T-cell (primary cell): ENCODE data around the gene RASA2. TPM values are rescaled to one million over a fixed set of nuclear protein-coding genes. Genes with fewer than 3 reads are reported as not detected.
A peak's percentile ranks its signal among the peaks of the same experiment; 100 is the strongest.

Experiments
- ATAC-seq, 4 experiments: fragments of 200-7000 bp in 3 of 4; fragments of 150-1000 bp in 1 of 4; cut with Tn5 transposase; replicated peaks in 1 of 4; 1 replicate in 3 of 4; 2 replicates in 1 of 4; pipeline ENCODE4 v1.10.0; 2021; ENCODE audit warnings: moderate library complexity in 3 of 4, mild to moderate bottlenecking in 2 of 4, moderate number of reproducible peaks in 1 of 4
- CTCF ChIA-PET, 2 donors: fragments of 300-600 bp; sonication (Branson Sonifier 250); formaldehyde crosslinking; loops; one replicate each; lab custom pipeline; 2022; ENCODE audit warnings: antibody characterized with exemption in 2 of 2; lab: Charles Lee
- POLR2A ChIA-PET, 2 donors: fragments of 300-600 bp; sonication (Branson Sonifier 250); formaldehyde crosslinking; loops; one replicate each; lab custom pipeline; 2022; ENCODE audit warnings: antibody characterized with exemption in 2 of 2; lab: Charles Lee
- DNase-seq, 35 experiments: peaks; one replicate each; pipeline versions ENCODE4 v3.0.0 to v3.0.0-alpha.2; 2013 to 2023
- H3K27ac ChIP-seq: one replicate; pipeline ENCODE4 v1.5.1; 2013; ENCODE audit warnings: low read length
- H3K27me3 ChIP-seq, 2 experiments: replicated peaks in 1 of 2; 1 replicate in 1 of 2; 2 replicates in 1 of 2; pipeline versions ENCODE4 v1.6.1 to v1.7.0; 2013; ENCODE audit warnings: low read length in 1 of 2, mixed read lengths in 1 of 2; ENCODE audit not compliant: control insufficient read depth in 2 of 2, insufficient read depth in 2 of 2; ENCODE audit errors: extremely low read depth in 1 of 2
- H3K36me3 ChIP-seq, 2 donors: 1 replicate in 1 of 2; 2 replicates in 1 of 2; pipeline versions ENCODE4 v1.6.1 to v1.7.0; 2013; ENCODE audit warnings: low read length in 1 of 2; ENCODE audit not compliant: control insufficient read depth in 2 of 2, insufficient read depth in 1 of 2; ENCODE audit errors: extremely low read depth in 1 of 2
- H3K4me1 ChIP-seq, 2 experiments: 1 replicate in 1 of 2; 2 replicates in 1 of 2; pipeline versions ENCODE4 v1.6.1 to v1.7.0; 2013; ENCODE audit warnings: low read length in 2 of 2, mixed read lengths in 1 of 2; ENCODE audit not compliant: insufficient read depth in 2 of 2, control insufficient read depth in 1 of 2; ENCODE audit errors: extremely low read depth in 1 of 2
- H3K4me3 ChIP-seq, 2 donors: 1 replicate in 1 of 2; 2 replicates in 1 of 2; pipeline versions ENCODE4 v1.5.1 to v1.7.0; 2013; ENCODE audit warnings: mild to moderate bottlenecking in 2 of 2, low read length in 1 of 2, moderate library complexity in 1 of 2; ENCODE audit not compliant: control insufficient read depth in 1 of 2; ENCODE audit errors: extremely low read depth in 1 of 2
- H3K9me3 ChIP-seq: 2 replicates; pipeline ENCODE4 v1.7.0; 2013
- H3K27ac Mint-ChIP-seq, 2 donors: one replicate each; pipeline ENCODE4 v1.8.0; 2020 to 2021; ENCODE audit warnings: mild to moderate bottlenecking in 2 of 2, mixed read lengths in 2 of 2
- H3K27me3 Mint-ChIP-seq, 2 donors: one replicate each; pipeline ENCODE4 v1.8.0; 2021 to 2022; ENCODE audit warnings: mixed read lengths in 2 of 2
- H3K36me3 Mint-ChIP-seq: one replicate; pipeline ENCODE4 v1.8.0; 2021; ENCODE audit warnings: mixed read lengths
- H3K4me1 Mint-ChIP-seq, 3 donors: one replicate each; pipeline ENCODE4 v1.8.0; 2020 to 2022; ENCODE audit warnings: mixed read lengths in 3 of 3, mild to moderate bottlenecking in 1 of 3
- H3K4me3 Mint-ChIP-seq, 3 donors: one replicate each; pipeline ENCODE4 v1.8.0; 2020 to 2022; ENCODE audit warnings: mild to moderate bottlenecking in 3 of 3, mixed read lengths in 3 of 3, moderate library complexity in 3 of 3
- H3K9me3 Mint-ChIP-seq, 3 donors: one replicate each; pipeline ENCODE4 v1.8.0; 2020 to 2022; ENCODE audit warnings: mixed read lengths in 3 of 3
- WGBS: methylation state at CpG from one replicate; pipeline ENCODE4 v1.1.5; 2013; ENCODE audit warnings: missing lambda C conversion rate; ENCODE audit not compliant: insufficient coverage; 5-methylcytosine and 5-hydroxymethylcytosine counted together
- total RNA-seq, 35 experiments: library from RNA in 6 of 35; stranded (reverse) in 6 of 35; fragments of 120-200 nt in 1 of 35; gene quantifications; one replicate each; pipeline versions ENCODE4 v1.2.1 to v1.2.4 and lab custom pipeline; 2013 to 2026

Gene RASA2
- total RNA-seq, 5 donors from 2014 or later (not counting 1 experiment from before 2014, with no cell fraction given): 52.7 to 80.0 (median 62.6) TPM

DNA sequence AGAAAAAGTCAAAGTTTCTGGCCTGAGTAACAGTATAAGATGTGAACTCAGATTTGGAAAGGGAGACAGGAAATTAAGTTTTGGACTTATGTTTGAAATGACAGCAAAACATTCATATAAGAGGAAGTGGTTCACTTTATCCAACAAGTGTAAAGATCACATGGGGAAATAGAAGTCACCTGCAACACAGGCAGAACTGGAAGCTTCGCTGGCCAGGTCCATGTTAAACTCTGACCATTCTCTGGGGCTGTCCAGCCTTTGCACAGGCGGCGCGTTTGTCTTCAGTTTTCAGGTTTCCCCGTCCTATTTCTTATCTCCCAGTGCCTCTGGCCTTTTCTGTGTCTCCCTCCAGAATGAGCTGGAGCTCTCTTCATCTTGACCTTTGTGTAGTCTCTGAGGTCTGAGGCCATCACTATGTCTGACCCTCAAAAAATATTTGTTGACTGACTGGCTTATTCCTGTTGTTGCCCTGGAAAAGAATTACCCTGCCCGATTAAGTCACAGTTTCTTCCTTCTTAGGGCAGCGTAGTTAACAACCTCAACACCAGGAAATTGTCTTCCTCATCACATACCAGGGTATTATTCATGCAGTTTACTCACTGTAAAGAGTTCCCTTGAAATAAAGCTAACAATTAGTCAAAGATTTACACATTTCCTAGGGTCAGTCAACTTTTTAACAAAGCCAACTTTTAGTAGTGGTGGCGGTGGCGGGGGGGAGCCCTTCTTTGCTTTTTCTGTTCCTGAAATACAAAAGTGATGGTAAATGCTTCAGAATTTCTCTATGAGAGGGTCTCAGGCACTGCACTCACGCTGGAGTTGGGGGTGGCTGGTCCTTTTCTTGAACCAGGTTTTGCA lies 959 bp upstream of the RASA2 start:
- Mint-ChIP-seq H3K27me3 (no peaks in the 10 kb centered on the region), H3K4me3 (peak overlapping the region; percentile 78 to 86 (median 80)), H3K4me1 (peaks cover 49 to 59% (median 58%) of the 10 kb centered on the region in 3 donors), H3K27ac (peak overlapping the region; percentile 92 to 96), H3K36me3 (peaks cover 2% of the 10 kb centered on the region), H3K9me3 (no peaks in the 10 kb centered on the region)
- H3K27me3 ChIP-seq: no peaks in the 10 kb centered on the region
- DNase-seq: peak in 4 of 35 experiments; percentile 7 to 49 (median 18)
- peak overlapping the region; percentile 49 to 64 for H3K4me3 ChIP-seq
- peaks cover 0 to 3% of the 10 kb centered on the region in 2 donors for H3K36me3 ChIP-seq
- peaks cover 30 to 38% of the 10 kb centered on the region in 2 experiments for H3K4me1 ChIP-seq
- ATAC-seq: no peak
- POLR2A ChIA-PET: interaction anchor here (0.6 to 1.6 kb wide), 5 partner anchors 12 to 73 kb away, joined by 3 to 4 read pairs (median 3); no protein-coding TSS in a partner anchor
- CTCF ChIA-PET: interaction anchor here (0.5 to 2.8 kb wide), 5 partner anchors 25 to 180 kb away, joined by 3 to 11 read pairs (median 4); no protein-coding TSS in a partner anchor
- H3K9me3 ChIP-seq: no peaks in the 10 kb centered on the region
- WGBS: 41% methylated on average over 4 of the region's 10 CpGs
- H3K27ac ChIP-seq: peak overlapping the region; percentile 70

DNA sequence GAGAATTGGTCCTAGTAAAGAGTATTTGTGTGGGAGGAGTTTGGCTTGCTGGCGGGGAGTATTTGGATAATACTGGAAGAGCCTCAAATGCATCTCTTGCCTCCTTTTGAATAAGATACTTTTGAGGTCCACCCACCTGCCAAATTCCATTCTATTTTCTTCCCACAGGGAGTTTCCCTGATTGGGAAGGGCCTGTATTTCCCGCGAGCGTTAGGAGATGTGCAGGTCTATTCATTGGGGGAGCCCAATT lies 406 bp upstream of the RASA2 start:
- WGBS: 8% methylated on average over 3 of the region's 4 CpGs
- Mint-ChIP-seq H3K4me1 (peaks cover 54 to 65% (median 64%) of the 10 kb centered on the region in 3 donors), H3K36me3 (peaks cover 2% of the 10 kb centered on the region), H3K9me3 (no peaks in the 10 kb centered on the region), H3K27ac (peak overlapping the region; percentile 92 to 96), H3K27me3 (no peaks in the 10 kb centered on the region), H3K4me3 (peak overlapping the region; percentile 78 to 86 (median 80))
- Histone ChIP-seq H3K4me3 (peak overlapping the region; percentile 49 to 64), H3K4me1 (peaks cover 33 to 44% of the 10 kb centered on the region in 2 experiments), H3K9me3 (no peaks in the 10 kb centered on the region), H3K27ac (peak overlapping the region; percentile 70), H3K27me3 (no peaks in the 10 kb centered on the region), H3K36me3 (peaks cover 0 to 3% of the 10 kb centered on the region in 2 donors)
- no peak for ATAC-seq
- DNase-seq: peak in 1 of 35 experiments; percentile 23
- CTCF ChIA-PET: interaction anchor here (0.5 to 2.8 kb wide), 5 partner anchors 26 to 181 kb away, joined by 3 to 11 read pairs (median 4); no protein-coding TSS in a partner anchor
- POLR2A ChIA-PET: interaction anchor here (1.1 to 1.6 kb wide), 3 partner anchors 12 to 30 kb away, joined by 3 to 4 read pairs (median 3); no protein-coding TSS in a partner anchor

DNA sequence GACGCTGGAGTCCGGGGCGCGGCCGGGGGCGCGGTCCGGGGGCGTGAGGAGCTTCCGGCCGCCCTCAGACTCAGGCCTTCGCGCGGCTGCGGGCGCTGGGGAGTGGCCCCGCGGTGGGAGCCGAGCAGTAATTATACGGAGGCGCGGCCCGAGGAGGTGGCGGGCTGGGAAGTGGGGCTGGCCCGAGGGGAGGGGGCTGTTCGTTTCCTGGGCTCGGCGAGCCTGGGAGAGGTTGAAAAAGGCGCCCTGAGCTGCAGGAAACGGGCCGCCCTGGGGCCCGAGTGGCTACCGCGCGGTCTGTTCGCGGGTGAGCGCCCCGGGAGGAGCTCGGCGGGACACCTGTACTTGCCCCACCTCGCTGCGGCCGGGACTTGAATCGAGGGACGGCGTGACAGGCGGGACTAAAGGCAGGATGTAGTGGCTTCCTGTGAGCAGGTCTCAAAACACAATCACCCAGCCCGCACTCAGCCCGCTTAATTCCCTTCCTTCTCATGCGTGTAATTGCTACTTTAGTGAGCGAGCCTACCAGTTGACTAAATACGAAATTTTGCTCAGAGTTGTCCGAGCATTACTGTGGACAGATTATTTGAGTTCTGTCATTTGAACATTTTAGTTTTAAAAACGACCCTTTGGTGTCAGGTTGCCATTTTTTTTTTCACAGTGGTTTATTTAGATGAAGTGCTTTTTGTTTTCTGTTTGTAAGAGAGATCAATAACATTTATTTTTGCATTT lies 860 bp downstream of the RASA2 start:
- no peaks in the 10 kb centered on the region for H3K27me3 Mint-ChIP-seq
- Histone ChIP-seq H3K27me3 (no peaks in the 10 kb centered on the region), H3K4me3 (peak overlapping the region; percentile 84), H3K4me1 (peaks cover 33 to 52% of the 10 kb centered on the region in 2 experiments), H3K9me3 (no peaks in the 10 kb centered on the region), H3K27ac (peak overlapping the region; percentile 88), H3K36me3 (peaks cover 0 to 3% of the 10 kb centered on the region in 2 donors)
- H3K9me3 Mint-ChIP-seq: no peaks in the 10 kb centered on the region
- peaks cover 2% of the 10 kb centered on the region for H3K36me3 Mint-ChIP-seq
- peak overlapping the region; percentile 80 to 92 (median 87) for H3K4me3 Mint-ChIP-seq
- WGBS: under 1% methylated on average over 44 of the region's 55 CpGs
- ATAC-seq (peak; percentile 69 to 75 (median 74)), DNase-seq (peak; percentile 75 to 91 (median 85))
- peak overlapping the region; percentile 97 for H3K27ac Mint-ChIP-seq
- POLR2A ChIA-PET: interaction anchor here (0.5 to 2.6 kb wide), 8 partner anchors 10 to 390 kb away, joined by 3 to 25 read pairs (median 4); no protein-coding TSS in a partner anchor
- CTCF ChIA-PET: interaction anchor here (0.5 to 2.8 kb wide), 13 partner anchors 11 to 637 kb away, joined by 3 to 20 read pairs (median 3); no protein-coding TSS in a partner anchor
- H3K4me1 Mint-ChIP-seq: peaks cover 67 to 78% (median 76%) of the 10 kb centered on the region in 3 donors

DNA sequence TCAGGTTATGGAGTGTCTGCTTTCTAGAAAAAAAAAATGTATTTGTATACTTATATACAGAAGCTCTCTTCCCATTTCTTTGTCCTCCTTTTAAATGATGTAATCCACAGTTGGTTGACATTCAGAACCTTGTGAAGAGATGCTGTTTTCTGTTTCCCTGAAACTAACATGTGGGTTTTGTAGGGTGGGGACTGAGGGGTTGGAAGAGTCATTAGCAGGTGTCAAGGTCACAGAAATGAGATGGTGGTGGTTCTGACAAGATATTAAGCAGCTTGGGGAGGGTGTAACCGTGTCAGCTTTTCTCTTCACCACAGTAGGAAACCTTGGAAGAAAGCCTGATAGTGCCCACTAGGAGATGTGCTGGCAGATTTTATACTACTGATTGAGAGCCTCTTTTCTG lies 2.4 kb downstream of the RASA2 start:
- POLR2A ChIA-PET: interaction anchor here (0.5 to 2.6 kb wide), 5 partner anchors 9 to 72 kb away, joined by 3 to 25 read pairs (median 3); no protein-coding TSS in a partner anchor
- WGBS: no CpG with 5 or more reads among the region's 1 CpG
- Mint-ChIP-seq H3K36me3 (peaks cover 2% of the 10 kb centered on the region), H3K4me1 (peaks cover 82 to 88% (median 87%) of the 10 kb centered on the region in 3 donors), H3K4me3 (peak overlapping the region; percentile 53 to 87 (median 80)), H3K27ac (peak overlapping the region; percentile 84 to 93), H3K27me3 (no peaks in the 10 kb centered on the region), H3K9me3 (no peaks in the 10 kb centered on the region)
- Histone ChIP-seq H3K27ac (peak overlapping the region; percentile 88), H3K27me3 (no peaks in the 10 kb centered on the region), H3K4me3 (peak overlapping the region in 1 of 2 donors; percentile 18), H3K4me1 (peaks cover 34 to 62% of the 10 kb centered on the region in 2 experiments), H3K9me3 (no peaks in the 10 kb centered on the region), H3K36me3 (peaks cover 0 to 3% of the 10 kb centered on the region in 2 donors)
- ATAC-seq (no peak), DNase-seq (peak in 2 of 35 experiments; percentile 20 to 47)
- CTCF ChIA-PET: interaction anchor here in 1 of 2 donors (0.6 to 2.4 kb wide), 5 partner anchors 9 to 88 kb away, joined by 3 to 20 read pairs (median 4); no protein-coding TSS in a partner anchor

DNA sequence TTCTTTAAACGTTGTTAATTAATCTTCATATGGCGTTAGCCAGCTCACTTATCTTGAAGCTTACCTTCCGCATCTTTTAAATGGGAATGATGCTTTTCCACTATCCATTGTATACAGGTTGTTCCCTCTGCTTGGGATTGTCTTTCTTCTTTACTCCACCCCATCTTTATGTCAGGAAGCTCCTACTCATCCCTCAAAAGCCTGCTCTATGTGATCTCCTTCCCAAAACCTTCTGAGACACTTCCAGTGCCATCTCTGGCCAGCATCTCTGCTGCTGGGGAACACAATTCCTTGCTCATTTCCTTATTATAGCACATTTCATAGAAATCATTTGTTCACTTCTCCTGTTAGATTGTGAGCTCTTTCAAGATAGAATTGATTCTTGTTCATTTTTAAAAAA lies 4.3 kb downstream of the RASA2 start:
- peak overlapping the region; percentile 37 for H3K27ac ChIP-seq
- Mint-ChIP-seq H3K36me3 (peaks cover 16% of the 10 kb centered on the region), H3K27ac (peak overlapping the region; percentile 64 to 78), H3K4me1 (peaks cover 87 to 88% (median 87%) of the 10 kb centered on the region in 3 donors), H3K4me3 (peak overlapping the region in 2 of 3 donors; percentile 37 to 80), H3K27me3 (no peaks in the 10 kb centered on the region), H3K9me3 (peaks cover 0 to 5% (median 0%) of the 10 kb centered on the region in 3 donors)
- H3K4me3 ChIP-seq: no peak overlapping the region
- H3K9me3 ChIP-seq: no peaks in the 10 kb centered on the region
- ATAC-seq (no peak), DNase-seq (no peak)
- 80% methylated on average over 2 of the region's 3 CpGs for WGBS
- H3K36me3 ChIP-seq: peaks cover 0 to 3% of the 10 kb centered on the region in 2 donors
- POLR2A ChIA-PET: interaction anchor here in 1 of 2 donors (1.2 to 1.3 kb wide), 2 partner anchors 11 to 62 kb away, joined by 3 to 5 read pairs; no protein-coding TSS in a partner anchor
- H3K27me3 ChIP-seq: no peaks in the 10 kb centered on the region
- peaks cover 31 to 66% of the 10 kb centered on the region in 2 experiments for H3K4me1 ChIP-seq
- CTCF ChIA-PET: interaction anchor here (0.5 to 1.4 kb wide), 9 partner anchors 9 to 387 kb away, joined by 3 to 8 read pairs (median 4); no protein-coding TSS in a partner anchor
